Peyer's patch (tissue), 4 donors: ENCODE results near the gene GTF2A2. TPM values are rescaled to one million over a fixed set of nuclear protein-coding genes. Genes with fewer than 3 reads are reported as not detected.

Experiments
- DNase-seq, 3 donors: peaks; one replicate each; pipeline ENCODE4 v3.0.0-alpha.2; 2017 to 2019
- H3K27ac ChIP-seq, 4 donors: fragments of 200-600 bp; sonication (generic); one replicate each; pipeline ENCODE4 v1.5.1; 2016 to 2019
- H3K27me3 ChIP-seq, 2 donors: fragments of 200-600 bp; sonication (generic); one replicate each; pipeline ENCODE4 v1.5.1; 2019
- H3K36me3 ChIP-seq, 3 donors: fragments of 200-600 bp; sonication (generic); one replicate each; pipeline ENCODE4 v1.5.1; 2016 to 2019
- H3K4me1 ChIP-seq, 4 donors: fragments of 200-600 bp; sonication (generic); one replicate each; pipeline ENCODE4 v1.5.1; 2016 to 2019
- H3K4me3 ChIP-seq, 4 donors: fragments of 200-600 bp; sonication (generic); 1 replicate in 3 of 4; 2 replicates in 1 of 4; pipeline ENCODE4 v1.5.1; 2016 to 2019; ENCODE audit warnings: mild to moderate bottlenecking in 1 of 4
- H3K9me3 ChIP-seq, 4 donors: fragments of 200-600 bp; sonication (generic); one replicate each; pipeline ENCODE4 v1.5.1; 2016 to 2019; ENCODE audit warnings: mild to moderate bottlenecking in 1 of 4
- CTCF ChIP-seq, 6 experiments: fragments of 450-650 bp in 4 of 6; fragments of 200-600 bp in 2 of 6; sonication (generic) in 1 of 6; IDR thresholded peaks; one replicate each; pipeline ENCODE4 v1.5.1; 2017 to 2019; ENCODE audit warnings: antibody characterized with exemption in 6 of 6, mild to moderate bottlenecking in 3 of 6, moderate library complexity in 1 of 6
- POLR2A ChIP-seq, 2 donors: fragments of 450-650 bp; IDR thresholded peaks; one replicate each; pipeline ENCODE4 v1.5.1; 2017; ENCODE audit warnings: antibody characterized with exemption in 2 of 2, mild to moderate bottlenecking in 2 of 2, moderate library complexity in 2 of 2
- total RNA-seq, 4 donors: library from RNA; depleted of rRNA; stranded (reverse); fragments of >200 nt; gene quantifications; one replicate each; pipeline ENCODE4 v1.1.0, GENCODE V29; 2016

Gene GTF2A2
- total RNA-seq, 4 donors from 2014 or later = 18.8 to 75.1 (median 22.9) TPM

DNA sequence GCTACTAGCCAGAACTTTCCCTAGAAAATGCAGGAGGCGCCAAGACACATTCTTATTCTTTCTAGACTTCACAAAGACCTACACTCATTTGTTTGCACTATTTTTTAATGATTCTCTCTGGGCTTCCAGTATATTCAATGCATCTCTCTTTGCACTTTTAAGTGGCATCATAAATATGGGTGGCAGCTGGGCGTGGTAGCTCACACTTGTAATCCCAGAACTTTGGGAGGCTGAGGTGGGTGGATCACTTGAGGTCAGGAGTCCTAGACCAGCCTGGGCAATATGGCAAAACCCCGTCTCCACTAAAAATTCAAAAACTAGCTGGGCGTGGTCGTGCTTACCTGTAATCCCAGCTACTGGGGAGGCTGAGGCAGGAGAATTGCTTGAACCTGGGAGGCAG is 51.3 kb downstream of the GTF2A2 start:
- H3K27ac ChIP-seq = no peak overlapping the region
- no peak for DNase-seq
- no peaks in the 10 kb centered on the region for H3K36me3 ChIP-seq
- no peak overlapping the region for H3K4me3 ChIP-seq
- H3K27me3 ChIP-seq = no peaks in the 10 kb centered on the region
- no peak for TF ChIP-seq CTCF (IDR thresholded peaks at IDR 0.05)
- TF ChIP-seq POLR2A (IDR thresholded peaks at IDR 0.05) = no peak
- H3K9me3 ChIP-seq = peaks cover 0 to 7% (median 0%) of the 10 kb centered on the region in 4 donors
- no peaks in the 10 kb centered on the region for H3K4me1 ChIP-seq

- no peaks in the 10 kb centered on the region for H3K36me3 ChIP-seq
- H3K27ac ChIP-seq = peak overlapping the region in 2 of 4 donors; percentile 10 to 27
- no peak for DNase-seq
- peaks cover 0 to 10% (median 7%) of the 10 kb centered on the region in 4 donors for H3K4me1 ChIP-seq
- no peak for TF ChIP-seq CTCF (IDR thresholded peaks at IDR 0.05)
- no peak for TF ChIP-seq POLR2A (IDR thresholded peaks at IDR 0.05)
- H3K27me3 ChIP-seq = no peaks in the 10 kb centered on the region
- peaks cover 0 to 4% (median 0%) of the 10 kb centered on the region in 4 donors for H3K9me3 ChIP-seq
- H3K4me3 ChIP-seq = no peak overlapping the region
Observed at GRCh38 chr15:59598461-59598860, 58.9 kb downstream of the GTF2A2 start.

GRCh38 chr15:59596640-59597039 is 60.7 kb downstream of the GTF2A2 start:
- DNase-seq = no peak
- Histone ChIP-seq H3K36me3 (no peaks in the 10 kb centered on the region), H3K9me3 (peaks cover 0 to 4% (median 0%) of the 10 kb centered on the region in 4 donors), H3K27ac (peak overlapping the region in 3 of 4 donors; percentile 67 to 89 (median 86)), H3K4me3 (no peak overlapping the region), H3K4me1 (peaks cover 0 to 14% (median 9%) of the 10 kb centered on the region in 4 donors), H3K27me3 (no peaks in the 10 kb centered on the region)
- TF ChIP-seq POLR2A (IDR thresholded peaks at IDR 0.05) (no peak), CTCF (IDR thresholded peaks at IDR 0.05) (no peak)

GRCh38 chr15:59595434-59595915 is 61.8 kb downstream of the GTF2A2 start:
- no peaks in the 10 kb centered on the region for H3K27me3 ChIP-seq
- peak in 2 of 3 donors; percentile 62 to 75 for DNase-seq
- H3K4me1 ChIP-seq = peaks cover 0 to 19% (median 9%) of the 10 kb centered on the region in 4 donors
- H3K27ac ChIP-seq = peak overlapping the region in 3 of 4 donors; percentile 78 to 95 (median 89)
- no peaks in the 10 kb centered on the region for H3K9me3 ChIP-seq
- no peaks in the 10 kb centered on the region for H3K36me3 ChIP-seq
- H3K4me3 ChIP-seq = peak overlapping the region in 1 of 4 donors; percentile 11
- no peak for TF ChIP-seq CTCF (IDR thresholded peaks at IDR 0.05)
- TF ChIP-seq POLR2A (IDR thresholded peaks at IDR 0.05) = peak in 1 of 2 donors; percentile 55

GRCh38 chr15:59594991-59595390 is 62.3 kb downstream of the GTF2A2 start:
- TF ChIP-seq CTCF (IDR thresholded peaks at IDR 0.05) (no peak), POLR2A (IDR thresholded peaks at IDR 0.05) (no peak)
- peak overlapping the region in 1 of 4 donors; percentile 11 for H3K4me3 ChIP-seq
- H3K27me3 ChIP-seq = no peaks in the 10 kb centered on the region
- H3K4me1 ChIP-seq = peaks cover 0 to 19% (median 9%) of the 10 kb centered on the region in 4 donors
- DNase-seq = no peak
- H3K9me3 ChIP-seq = no peaks in the 10 kb centered on the region
- no peaks in the 10 kb centered on the region for H3K36me3 ChIP-seq
- H3K27ac ChIP-seq = peak overlapping the region in 3 of 4 donors; percentile 78 to 95 (median 89)
